ENCODE measurements around the gene CDCA7L.

Gene CDCA7L, protein sequence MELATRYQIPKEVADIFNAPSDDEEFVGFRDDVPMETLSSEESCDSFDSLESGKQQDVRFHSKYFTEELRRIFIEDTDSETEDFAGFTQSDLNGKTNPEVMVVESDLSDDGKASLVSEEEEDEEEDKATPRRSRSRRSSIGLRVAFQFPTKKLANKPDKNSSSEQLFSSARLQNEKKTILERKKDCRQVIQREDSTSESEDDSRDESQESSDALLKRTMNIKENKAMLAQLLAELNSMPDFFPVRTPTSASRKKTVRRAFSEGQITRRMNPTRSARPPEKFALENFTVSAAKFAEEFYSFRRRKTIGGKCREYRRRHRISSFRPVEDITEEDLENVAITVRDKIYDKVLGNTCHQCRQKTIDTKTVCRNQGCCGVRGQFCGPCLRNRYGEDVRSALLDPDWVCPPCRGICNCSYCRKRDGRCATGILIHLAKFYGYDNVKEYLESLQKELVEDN

DNA sequence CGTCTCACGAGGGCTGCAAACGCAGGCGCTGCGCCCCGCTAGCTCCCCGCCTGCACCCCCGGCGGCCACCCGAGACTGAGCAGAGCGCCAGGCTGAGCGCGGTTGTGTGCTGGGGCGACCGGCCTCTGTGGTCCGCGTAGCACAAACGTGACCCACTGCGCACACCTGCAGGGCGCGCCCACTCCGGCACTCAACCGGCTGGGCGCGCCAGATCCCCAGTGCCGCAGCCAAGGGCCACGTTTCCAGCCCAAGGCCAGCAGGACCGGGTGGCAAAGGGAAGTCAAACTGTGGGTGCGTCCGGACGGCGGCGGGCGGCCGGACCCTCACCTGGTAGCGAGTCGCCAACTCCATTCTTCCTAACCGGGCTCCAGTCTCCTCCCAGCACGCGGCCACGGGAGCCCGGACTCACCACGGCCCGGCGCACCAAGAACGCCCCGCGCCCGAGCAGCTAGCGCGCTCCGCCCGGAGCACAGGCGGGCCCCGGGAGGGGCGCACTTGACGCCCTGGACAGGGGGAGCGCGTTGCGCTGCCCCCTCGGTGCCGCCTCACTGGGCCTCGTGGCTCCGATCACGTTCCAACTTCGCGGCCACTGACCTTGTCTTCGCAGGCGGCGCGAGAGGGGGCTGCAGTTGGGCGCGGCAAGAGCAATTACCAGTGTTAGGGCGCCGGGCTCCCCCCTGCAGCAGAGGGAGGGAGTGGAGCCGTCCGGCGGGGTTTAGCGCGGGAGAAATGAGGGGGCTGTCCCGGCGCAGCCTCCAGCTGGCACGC lies at the start of gene CDCA7L:
CDCA7L (minus strand) TSS at position 446 of the 768 bp plus-strand sequence; CDS start at position 351, 95 bp downstream.
- peak; percentile 52 to 63 for DNase-seq (ENCODE audit: low read depth in 2 of 2)

DNA sequence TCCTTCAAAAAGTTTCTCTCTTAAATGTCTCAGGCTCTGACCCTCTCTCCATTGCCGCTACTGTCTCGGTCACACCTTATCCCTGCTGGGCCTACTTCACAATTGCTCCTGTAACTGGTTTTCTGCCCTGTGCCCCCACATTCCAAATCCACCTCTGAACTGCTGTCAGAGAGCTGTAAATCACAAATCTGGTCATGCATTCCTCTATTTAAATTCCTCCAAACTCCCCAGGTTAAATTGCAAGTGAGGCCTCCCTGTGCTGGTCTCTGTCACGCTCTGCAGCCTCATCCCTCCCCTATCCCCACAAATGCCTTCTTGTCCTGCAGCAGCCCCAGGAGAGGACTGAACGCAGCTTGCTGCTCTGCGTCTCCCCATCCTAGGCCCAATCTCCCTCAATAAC lies 40.4 kb upstream of the CDCA7L start:
- DNase-seq (ENCODE audit: low read depth in 2 of 2), result no peak

DNA sequence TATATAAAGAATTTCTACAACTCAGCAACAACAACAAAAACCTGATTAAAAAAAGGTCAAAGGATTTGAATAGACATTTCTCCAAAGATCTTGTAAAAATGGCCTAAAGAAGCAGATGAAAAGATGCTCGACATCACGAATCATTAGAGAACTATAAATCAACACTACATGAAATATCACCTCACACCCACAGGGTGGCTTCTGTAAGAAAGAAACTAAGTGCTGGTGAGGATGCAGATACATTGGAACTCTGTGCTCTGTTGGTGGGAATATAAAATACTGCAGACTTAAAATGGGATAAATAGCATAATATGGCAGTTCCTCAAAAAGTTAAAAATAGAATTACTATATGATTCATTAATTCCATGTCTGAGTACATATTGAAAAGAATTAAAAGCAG lies 38.3 kb upstream of the CDCA7L start:
- no peak for DNase-seq (ENCODE audit: low read depth in 2 of 2)

DNA sequence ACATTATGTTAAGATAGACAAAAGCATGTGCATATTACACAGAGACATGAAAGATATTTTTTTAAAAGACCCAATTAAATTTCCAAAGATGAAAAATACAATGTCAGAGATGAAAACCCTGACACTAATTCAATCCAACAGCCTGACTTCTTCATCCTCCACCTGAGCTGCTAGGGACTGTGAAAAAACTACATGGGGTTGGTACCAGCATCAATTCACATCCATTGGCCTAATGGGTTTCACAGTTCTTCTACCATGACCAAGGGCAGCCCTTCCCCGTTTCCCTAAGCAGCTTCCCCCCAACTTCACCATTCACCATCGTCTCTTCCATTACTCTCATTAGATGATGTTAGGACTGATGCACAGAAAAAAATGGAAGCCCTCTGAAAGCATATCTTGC lies 37.4 kb upstream of the CDCA7L start:
- DNase-seq (ENCODE audit: low read depth in 2 of 2), result no peak

DNA sequence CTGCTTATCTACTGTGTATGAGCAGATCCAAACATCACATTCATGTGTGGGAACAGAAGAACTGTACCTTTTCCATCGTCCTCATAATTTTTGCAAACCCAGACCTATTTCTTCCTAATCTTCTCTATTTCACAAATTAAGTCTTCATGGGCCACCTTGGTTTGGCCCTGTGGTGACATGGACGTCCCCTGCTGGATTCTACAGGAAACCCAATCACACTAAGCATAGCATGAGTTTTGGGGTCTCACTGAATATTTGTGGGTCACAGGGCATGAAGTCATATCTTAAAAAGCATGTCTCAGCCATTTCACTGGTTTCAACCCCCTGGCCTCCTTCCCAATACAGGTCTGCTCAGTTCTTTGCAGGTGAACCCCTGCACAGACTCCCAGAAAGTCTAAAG lies 35.8 kb upstream of the CDCA7L start:
- no peak for DNase-seq (ENCODE audit: low read depth in 2 of 2)

DNA sequence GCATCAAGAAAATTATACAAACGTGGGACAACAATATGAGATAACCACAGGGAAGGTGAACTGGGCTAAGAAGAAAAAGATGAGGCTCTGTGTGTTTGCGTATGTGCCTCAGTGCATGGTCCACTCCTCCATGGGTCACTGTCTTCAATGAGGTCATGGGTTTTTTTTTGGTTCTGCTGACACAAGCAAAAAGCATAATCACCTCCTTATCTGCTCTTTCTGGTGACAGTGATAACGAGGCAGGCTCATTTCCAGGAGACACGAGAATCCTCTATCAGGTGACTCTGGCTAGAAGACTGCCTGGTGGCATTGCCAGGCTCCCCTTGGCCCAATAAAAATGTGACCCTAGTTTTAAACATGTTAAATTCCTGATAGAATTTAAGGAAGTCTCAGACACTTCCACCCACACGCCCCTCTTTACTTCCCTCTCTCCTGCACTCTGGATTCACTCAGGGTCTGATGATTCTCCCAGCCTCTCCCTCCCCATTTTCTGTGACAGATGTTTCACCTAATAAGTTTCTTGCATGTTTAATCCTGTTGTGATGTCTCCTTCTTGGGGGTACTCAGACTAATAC lies 35.3 kb upstream of the CDCA7L start:
- no peak for DNase-seq (ENCODE audit: low read depth in 2 of 2)

DNA sequence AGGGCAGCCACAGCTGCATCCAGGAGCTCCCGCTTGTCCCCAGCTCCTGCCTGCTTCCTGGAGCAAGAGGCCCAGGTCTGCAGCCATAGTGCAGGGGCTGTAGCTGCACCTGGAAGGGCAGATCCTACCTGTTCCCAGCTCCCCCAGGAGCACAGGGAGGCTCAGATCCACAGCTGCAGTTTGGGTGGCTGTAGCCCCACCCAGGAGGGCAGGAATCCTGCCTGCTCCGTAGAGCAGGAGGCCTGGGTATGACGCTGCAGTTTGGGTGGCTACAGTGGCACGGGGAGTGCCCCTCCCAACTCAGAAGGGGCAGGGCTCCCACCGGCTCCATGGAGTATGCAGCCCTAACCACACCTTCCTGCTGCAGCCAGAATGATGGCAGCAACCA lies 26.7 kb upstream of the CDCA7L start:
- no peak for DNase-seq (ENCODE audit: low read depth in 2 of 2)

DNA sequence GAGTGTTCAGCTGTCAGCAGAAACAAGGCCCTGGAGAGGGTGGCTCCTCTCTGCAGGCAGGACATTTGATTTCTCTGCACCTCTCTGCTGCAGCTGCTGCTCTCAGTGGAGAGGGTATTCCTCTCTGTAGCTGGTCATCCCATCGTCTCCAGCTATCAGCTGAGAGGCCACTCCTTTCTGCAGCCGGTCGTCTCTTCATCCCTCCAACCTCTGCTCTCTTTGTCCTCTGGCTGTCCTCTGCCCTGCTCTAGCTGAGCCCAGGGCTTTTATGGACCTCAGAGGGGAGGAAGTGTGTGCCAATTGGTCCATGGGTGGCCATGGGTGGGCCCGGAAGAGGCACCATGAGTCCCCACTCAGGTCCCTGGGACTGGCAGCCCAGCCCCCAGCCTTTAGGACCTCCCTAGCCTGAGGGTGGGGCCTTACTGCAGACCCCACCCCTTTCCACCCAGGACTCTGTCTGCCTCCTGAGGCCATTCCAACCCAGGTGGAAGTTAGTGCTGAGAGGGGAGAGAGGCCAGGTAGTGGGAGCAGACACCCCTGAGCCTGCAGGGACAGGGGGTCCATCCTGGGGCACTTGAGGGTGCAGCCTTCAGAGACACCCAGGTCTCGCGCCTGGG lies 26.2 kb upstream of the CDCA7L start:
- no peak for DNase-seq (ENCODE audit: low read depth in 2 of 2)

DNA sequence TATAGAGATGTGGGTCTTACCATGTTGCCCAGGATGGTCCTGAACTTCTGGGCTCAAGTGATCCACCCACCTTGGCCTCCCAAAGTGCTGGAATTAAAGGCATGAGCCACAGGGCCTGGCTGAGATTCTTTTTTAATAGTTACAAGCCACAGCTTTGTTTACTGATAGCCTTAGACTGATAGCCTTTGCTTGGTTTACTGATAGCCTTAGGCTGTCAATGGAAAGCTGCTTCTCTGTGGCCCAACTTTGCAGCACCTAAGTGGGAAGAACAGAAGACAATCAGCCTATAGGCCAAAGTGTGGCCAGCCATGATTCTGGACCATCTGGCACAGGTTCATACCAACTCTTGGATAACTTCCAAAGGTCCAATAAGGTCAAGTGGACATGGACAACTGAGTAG lies 24.1 kb upstream of the CDCA7L start:
- DNase-seq (ENCODE audit: low read depth in 2 of 2), result no peak

DNA sequence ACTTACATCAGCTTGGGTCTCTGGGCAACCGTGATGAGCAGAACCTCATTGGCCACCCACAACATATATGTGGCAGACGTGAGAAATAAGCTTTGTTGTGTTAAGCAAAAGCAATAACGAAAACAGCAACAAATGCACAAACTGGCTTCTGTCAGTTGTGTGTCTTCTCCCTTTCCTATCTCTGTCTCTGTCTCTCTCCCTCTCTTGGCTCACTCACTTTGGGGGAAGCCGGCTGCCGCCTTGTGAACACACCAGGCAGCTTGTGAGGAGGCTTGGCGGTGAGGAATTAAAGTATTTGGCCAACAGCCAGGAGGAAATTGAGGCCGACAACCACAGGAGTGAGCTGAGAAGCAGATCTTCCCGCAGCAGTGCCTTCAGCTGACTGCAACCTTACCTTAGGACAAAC lies 21.9 kb upstream of the CDCA7L start:
- DNase-seq (ENCODE audit: low read depth in 2 of 2), result no peak

DNA sequence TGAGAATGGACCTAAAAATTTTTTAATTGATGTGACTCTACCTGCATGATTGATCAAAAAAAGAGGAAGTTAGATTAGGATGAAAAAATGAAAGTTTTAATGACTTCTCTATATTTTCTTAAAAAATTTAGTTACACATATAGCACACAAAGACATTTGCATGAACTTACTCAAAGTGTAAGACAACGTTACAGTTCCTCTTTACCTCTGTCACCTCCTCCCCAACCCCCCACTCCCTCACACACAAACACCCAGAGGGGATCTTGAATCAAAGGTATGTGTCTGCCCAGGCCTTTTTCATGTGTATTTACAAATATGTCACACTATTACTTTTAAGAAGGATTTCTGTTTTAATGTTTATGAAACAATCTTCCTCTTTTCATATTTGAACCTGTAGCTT lies 20.6 kb upstream of the CDCA7L start:
- DNase-seq (ENCODE audit: low read depth in 2 of 2), result no peak

DNA sequence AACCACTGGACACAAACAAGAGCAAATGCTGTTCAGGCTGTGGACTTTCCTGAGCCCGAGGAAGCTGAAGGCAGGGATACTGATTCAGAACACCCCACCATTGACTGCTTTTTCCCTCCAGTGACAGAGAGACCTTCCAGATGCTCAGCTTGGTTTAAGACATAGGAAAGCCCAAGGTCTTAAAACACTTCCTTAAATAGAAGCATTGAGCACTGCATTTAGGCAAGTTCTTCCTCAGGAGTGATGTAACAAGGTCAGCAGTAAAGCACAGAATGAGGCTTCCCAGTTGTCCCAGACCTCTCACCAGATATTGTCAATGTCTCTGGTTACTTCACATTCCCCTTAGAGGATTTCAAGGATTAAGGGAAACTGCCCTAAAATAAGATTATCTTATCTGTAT lies 19.6 kb upstream of the CDCA7L start:
- DNase-seq (ENCODE audit: low read depth in 2 of 2), result no peak

DNA sequence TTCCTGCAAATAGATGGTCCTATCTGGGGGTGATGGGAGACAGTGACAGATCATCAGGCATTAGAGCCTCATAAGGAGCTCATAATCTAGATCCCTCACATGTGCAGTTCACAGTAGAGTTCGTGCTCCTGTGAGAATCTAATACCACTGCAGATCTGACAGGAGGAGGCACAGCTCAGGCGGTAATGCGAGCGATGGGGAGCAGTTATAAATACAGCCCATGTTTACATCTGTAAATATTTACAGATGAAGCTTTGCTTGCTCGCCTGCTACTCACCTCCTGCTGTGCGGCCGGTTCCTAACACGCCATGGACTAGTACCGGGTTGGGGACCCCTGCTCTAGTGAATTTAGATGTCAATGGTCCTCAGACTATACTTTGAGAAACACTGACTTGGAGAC lies 17.0 kb upstream of the CDCA7L start:
- no peak for DNase-seq (ENCODE audit: low read depth in 2 of 2)

DNA sequence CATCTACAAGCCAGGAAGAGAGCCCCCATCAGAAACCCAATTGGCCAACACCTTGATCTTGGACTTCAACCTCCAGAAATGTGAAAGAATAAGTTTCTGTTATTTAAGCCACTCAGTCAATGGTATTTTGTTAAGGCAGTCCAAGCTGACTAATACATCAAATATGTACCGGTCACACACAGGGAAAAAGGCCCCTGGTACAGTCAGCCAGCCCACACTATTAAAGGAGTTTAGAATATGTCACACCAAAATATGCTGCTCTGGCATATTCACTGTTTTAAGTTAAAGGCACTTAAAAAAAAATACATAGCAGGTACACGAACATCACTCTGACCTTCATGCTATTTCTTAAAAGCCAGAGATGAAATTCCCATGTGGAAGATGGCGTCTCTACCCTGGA lies 15.2 kb upstream of the CDCA7L start:
- DNase-seq (ENCODE audit: low read depth in 2 of 2), result no peak

DNA sequence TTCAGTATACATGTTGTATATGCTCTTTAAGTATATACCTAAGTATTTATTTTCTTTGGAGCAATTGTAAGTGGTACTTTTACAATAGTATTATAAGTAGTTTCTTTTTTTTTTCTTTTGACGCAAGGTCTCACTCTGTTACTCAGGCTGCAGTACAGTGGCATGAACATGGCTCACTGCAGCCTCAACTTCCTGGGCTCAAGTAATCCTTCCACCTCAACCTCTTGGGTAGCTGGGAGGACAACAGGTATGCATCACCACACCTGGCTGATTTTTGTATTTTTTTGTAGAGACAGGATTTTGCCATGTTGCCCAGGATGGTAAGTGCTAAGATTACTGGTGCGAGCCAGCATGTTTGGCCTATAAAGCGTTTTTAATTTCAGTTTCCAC lies 13.7 kb upstream of the CDCA7L start:
- no peak for DNase-seq (ENCODE audit: low read depth in 2 of 2)

DNA sequence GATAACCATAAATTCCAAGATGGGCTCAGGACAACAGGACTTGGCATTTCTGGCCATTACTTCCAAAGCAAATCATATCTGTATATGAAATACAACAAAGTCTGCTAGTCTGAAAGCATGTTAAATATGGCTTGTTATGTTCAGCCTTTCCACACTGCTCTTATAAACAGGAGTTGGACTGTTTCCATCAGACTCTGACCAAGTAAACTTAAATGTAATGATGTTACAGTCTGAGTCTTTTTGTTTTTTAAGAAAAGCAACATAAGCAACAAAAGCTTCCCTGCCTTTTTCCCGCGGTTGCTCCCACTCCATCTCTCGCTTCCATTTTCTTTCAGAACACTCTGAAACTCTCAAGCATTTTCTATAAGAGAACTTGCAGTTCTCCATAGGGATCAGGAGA lies 8.1 kb upstream of the CDCA7L start:
- no peak for DNase-seq (ENCODE audit: low read depth in 2 of 2)

DNA sequence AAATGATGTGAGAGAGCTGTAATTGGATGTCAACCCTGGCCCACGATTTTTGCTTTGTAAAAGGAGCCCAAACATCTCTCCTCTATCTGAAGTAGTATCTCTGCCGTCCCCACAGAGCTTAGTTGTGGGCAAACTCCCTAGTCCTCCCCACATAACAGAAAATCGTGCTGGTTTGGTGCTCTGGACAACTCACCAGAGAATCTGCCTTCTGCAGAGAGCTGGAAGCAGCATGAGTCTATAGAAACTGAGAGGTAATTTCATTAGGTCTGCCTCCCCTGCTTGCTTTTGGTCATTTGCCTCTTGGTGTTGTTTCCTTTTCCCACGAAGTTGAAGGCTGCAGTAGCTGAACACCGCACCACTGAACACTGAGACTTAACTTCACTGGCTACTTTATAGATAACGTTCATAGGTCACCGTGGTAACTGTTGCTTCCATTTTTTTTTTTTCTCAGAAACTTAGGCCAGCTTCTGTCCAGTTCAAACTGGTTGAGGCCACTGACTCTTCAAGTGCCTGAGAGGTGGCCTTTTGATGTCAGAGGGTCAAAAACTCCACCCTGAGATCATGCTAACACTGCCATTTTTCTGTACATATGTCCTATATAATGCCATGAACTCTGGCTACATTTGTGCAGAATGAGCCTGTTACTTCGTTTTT lies 3.3 kb upstream of the CDCA7L start:
- no peak for DNase-seq (ENCODE audit: low read depth in 2 of 2)

DNA sequence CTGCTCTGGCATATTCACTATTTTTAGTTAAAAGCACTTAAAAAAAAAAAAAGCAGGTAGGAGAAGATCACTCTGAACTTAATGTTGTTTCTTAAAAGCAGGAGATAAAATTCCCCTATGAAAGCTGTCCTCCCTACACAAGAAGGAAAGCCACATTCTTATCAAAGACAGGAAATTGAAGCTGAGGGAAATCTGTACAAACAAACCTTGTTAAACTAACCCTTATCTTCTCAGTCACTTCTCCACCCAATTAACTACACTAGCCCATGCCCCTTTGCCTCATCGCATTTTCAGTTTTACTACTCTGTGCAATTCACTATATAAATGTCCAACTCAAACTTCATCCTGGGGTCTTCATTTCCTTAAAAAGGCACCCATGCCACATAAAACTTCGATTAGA lies 2.7 kb upstream of the CDCA7L start:
- DNase-seq (ENCODE audit: low read depth in 2 of 2), result no peak

DNA sequence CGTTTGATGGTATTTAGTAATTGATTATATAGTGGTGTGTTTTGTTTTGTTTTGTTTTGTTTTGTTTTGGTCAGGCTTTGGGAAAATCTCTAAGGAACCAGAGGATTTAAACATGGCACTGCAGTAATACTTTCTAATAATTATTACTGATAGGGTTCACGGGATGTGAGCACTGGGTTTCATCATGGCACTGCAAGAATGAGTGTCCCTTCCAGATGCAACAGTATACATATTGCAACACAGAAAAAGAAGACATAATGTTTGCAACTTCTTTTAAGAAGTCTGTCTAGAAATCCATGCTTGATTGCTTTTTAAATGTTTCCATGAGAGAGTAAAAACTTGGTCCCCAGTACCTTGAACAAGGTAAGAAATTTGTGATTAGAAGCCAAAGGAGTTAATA lies 2.2 kb upstream of the CDCA7L start:
- DNase-seq (ENCODE audit: low read depth in 2 of 2), result no peak

DNA sequence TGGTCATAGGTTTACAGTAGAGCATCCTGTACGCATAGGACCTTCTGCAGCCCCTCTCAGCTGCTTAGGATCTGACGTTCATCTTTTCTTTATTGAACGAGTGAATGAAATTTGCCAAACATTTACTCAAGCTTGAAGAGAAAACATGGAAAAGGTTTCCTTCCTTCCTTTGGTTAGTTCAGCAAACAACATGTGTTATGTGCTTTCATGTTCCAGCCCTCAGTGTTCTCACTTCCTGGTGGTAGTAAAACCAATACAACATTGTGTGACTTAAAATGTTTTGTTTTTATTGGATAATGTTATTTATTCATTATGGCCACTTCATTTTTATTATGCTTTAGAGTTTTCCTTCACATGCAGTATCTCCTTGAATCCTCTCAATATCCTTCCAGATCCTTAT lies 1.4 kb upstream of the CDCA7L start:
- DNase-seq (ENCODE audit: low read depth in 2 of 2), result no peak

DNA sequence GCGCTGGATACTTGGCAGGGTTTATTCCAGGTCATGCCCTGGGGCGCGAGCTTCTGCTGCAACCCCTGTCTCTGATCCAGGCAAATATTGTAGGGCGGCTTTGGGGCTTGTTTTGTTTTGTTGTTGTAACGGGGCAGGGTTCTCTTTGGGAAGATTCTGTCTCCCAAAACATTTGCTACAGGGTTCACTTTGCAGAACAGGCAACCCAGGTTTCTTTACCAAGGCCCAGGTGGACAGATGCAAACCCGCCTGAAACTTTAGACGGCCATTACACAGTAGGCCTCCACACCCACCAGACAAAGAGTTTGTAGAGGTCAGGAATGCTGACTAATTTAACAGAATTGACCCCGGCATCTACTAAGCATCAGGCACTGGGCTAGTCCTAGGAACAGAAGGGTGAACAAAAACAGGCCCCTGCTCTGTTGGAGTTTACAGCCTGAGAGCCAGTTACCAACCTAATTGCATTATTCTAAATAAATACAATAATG lies 567 bp upstream of the CDCA7L start:
- DNase-seq (ENCODE audit: low read depth in 2 of 2), result no peak
